ENCODE data around the gene SLC35E1. TPM values are rescaled to one million over a fixed set of nuclear protein-coding genes. Genes with fewer than 3 reads are reported as not detected.

SLC35E1 gene
- total RNA-seq, 1 donor from 2014 or later = 29.7 TPM

DNA sequence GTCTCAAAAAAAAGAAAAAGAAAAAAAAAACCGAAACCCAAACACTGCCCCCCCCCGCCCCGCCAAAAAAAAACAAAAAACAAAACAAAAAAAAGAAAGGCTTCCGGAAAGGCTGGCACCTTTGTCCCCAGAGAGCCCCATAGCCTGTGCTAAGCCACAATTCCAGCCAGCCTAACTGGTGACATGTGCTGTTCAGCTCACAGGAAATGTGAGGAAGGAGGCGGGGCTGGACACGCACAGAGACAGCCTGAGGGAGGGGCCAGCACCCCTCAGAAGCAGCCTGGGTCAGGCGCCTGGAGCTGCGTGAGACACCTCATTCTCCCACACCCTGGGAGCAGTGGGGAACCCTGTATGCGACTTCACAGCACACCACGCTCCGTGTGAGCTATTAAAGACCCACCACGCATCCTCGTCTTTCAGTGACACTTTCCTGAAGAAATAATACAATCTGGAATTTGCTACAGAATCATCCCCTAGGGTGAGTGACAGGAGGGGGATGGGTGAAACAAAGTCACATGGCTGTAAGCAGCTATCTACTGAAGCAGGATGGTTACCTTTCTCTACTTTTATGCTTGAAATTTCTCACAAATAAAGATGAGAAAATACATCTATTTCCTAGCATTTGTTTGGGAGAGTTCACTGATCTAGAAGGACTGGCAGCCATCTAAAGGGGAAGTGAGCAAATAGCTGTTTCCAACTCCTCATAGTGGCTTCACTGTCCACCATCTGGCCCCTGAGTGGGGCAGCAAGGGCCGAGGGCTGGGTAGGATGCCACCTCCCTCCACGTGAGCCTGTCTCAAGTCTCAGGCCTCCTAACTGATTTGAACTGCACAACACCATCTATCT is 12.3 kb upstream of the SLC35E1 start:
- H3K27me3 Mint-ChIP-seq (ENCODE audit: unreplicated experiment) = peaks cover 4% of the 10 kb centered on the region
- DNase-seq (ENCODE audit: low spot score) = peak; percentile 71
- H3K27ac Mint-ChIP-seq (ENCODE audit: unreplicated experiment) = peak overlapping the region; percentile 72
- peaks cover 1% of the 10 kb centered on the region for H3K36me3 Mint-ChIP-seq (ENCODE audit: low read depth, unreplicated experiment)
- TF ChIP-seq, protein P1, sequence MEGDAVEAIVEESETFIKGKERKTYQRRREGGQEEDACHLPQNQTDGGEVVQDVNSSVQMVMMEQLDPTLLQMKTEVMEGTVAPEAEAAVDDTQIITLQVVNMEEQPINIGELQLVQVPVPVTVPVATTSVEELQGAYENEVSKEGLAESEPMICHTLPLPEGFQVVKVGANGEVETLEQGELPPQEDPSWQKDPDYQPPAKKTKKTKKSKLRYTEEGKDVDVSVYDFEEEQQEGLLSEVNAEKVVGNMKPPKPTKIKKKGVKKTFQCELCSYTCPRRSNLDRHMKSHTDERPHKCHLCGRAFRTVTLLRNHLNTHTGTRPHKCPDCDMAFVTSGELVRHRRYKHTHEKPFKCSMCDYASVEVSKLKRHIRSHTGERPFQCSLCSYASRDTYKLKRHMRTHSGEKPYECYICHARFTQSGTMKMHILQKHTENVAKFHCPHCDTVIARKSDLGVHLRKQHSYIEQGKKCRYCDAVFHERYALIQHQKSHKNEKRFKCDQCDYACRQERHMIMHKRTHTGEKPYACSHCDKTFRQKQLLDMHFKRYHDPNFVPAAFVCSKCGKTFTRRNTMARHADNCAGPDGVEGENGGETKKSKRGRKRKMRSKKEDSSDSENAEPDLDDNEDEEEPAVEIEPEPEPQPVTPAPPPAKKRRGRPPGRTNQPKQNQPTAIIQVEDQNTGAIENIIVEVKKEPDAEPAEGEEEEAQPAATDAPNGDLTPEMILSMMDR (IDR thresholded peaks at IDR 0.05; ENCODE audit: unreplicated experiment) = no peak
- no peaks in the 10 kb centered on the region for H3K9me3 Mint-ChIP-seq (ENCODE audit: unreplicated experiment)
- no peak overlapping the region for H3K4me3 Mint-ChIP-seq (ENCODE audit: unreplicated experiment)
- peaks cover 59% of the 10 kb centered on the region for H3K4me1 Mint-ChIP-seq (ENCODE audit: unreplicated experiment)

DNA sequence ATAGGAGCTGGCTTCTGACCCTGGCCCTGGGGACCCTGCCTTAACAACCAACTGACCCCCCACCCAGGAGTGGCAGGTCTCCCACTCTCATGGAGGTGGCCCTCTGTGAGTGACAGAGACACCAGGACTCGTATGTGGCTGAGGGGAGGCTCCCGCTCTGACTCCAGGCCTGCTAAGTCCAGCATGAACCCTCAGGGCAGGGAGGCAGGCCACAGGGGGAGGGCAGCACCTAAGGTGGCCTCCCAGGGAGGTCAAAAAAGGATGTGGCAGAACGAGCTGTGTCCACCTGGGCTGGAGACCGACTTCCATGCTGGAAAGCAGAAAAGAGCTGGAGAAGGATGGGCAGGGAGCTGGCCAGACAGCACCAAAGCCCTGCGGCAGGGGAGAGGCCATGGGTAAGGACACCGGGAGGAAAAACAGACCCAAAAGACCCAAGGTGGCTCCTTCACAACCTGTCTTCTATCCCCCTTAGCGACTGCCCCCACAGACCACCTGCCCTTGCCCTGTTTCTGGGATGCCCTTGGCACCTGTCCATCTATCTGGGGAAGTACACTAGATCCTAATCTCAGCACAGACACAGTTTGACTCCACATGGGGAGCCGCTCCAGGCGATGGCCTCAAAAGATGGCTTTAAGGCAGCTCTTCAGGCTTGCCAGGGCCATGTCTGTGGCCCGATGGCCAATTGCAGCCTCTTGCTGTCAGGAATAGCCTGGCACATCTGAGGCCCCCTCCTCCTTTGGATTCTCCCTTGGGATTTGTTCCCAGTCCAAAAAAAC is 10.5 kb upstream of the SLC35E1 start:
- Mint-ChIP-seq H3K4me1 (ENCODE audit: unreplicated experiment) (peaks cover 43% of the 10 kb centered on the region), H3K4me3 (ENCODE audit: unreplicated experiment) (no peak overlapping the region), H3K9me3 (ENCODE audit: unreplicated experiment) (no peaks in the 10 kb centered on the region), H3K27me3 (ENCODE audit: unreplicated experiment) (peaks cover 4% of the 10 kb centered on the region), H3K27ac (ENCODE audit: unreplicated experiment) (no peak overlapping the region), H3K36me3 (ENCODE audit: low read depth, unreplicated experiment) (peaks cover 9% of the 10 kb centered on the region)
- TF ChIP-seq, protein P1 (IDR thresholded peaks at IDR 0.05; ENCODE audit: unreplicated experiment) = no peak
- DNase-seq (ENCODE audit: low spot score) = no peak

DNA sequence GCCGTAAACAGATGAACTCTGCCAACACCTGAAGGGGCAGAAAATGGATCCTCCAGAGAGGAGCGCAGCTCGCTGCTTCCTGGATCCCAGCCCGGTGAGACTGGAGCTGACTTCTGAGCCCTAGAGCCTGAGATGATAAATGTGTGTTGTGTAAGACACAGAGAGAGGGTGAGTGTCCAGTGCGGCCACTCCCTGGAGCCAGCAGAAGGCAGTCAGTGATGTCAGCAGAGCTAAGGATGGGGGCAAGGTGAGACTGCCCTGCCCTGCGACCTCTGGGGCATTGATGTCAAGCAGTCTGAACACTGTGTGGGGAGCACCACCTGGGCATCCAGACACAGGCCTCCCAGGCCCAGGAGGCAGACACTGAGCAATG is 9.7 kb upstream of the SLC35E1 start:
- no peaks in the 10 kb centered on the region for H3K9me3 Mint-ChIP-seq (ENCODE audit: unreplicated experiment)
- H3K4me3 Mint-ChIP-seq (ENCODE audit: unreplicated experiment) = no peak overlapping the region
- TF ChIP-seq, protein P1 (IDR thresholded peaks at IDR 0.05; ENCODE audit: unreplicated experiment) = no peak
- H3K4me1 Mint-ChIP-seq (ENCODE audit: unreplicated experiment) = peaks cover 38% of the 10 kb centered on the region
- peaks cover 4% of the 10 kb centered on the region for H3K27me3 Mint-ChIP-seq (ENCODE audit: unreplicated experiment)
- H3K36me3 Mint-ChIP-seq (ENCODE audit: low read depth, unreplicated experiment) = peaks cover 9% of the 10 kb centered on the region
- no peak overlapping the region for H3K27ac Mint-ChIP-seq (ENCODE audit: unreplicated experiment)
- no peak for DNase-seq (ENCODE audit: low spot score)

DNA sequence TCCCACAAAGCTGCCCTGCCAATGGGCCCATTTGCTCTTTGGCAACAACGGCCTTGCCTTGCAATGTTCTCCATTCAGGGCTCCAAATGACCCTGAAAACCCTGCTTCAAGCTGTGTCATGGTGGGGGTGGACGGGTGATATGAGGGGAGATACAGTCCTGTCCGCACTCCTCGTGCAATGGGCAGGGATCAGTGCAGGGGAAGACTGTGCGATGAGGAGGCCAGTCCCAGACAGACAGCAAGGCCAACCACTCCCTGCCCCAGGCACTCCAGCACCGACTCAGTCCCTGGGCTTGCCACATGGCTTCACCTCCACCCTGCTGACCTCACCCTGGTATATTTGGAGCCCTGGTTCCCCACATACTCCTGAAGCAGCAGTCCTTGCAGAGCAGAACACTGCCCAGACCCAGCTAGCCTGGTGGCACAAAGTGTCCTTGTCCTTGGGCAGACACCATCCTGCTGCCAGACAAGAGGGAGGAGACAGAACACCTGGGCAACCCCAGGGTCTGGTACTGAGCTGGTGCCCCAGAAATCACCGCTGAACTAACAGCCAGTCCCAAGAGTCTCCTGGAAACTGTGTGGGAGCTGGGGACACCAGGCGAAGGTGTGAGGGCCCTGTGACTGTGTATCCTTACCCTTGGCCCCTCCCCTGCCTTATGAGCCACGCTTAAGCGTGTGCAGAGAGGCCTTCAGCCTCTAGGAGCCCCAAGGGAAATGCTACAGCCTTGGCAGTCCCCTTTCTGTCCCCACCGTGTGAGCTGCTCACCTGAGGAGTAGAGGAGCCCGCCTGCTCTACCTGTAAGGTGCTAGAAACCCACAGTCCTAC is 9.1 kb upstream of the SLC35E1 start:
- H3K9me3 Mint-ChIP-seq (ENCODE audit: unreplicated experiment) = no peaks in the 10 kb centered on the region
- H3K27ac Mint-ChIP-seq (ENCODE audit: unreplicated experiment) = no peak overlapping the region
- H3K27me3 Mint-ChIP-seq (ENCODE audit: unreplicated experiment) = peaks cover 4% of the 10 kb centered on the region
- peaks cover 33% of the 10 kb centered on the region for H3K4me1 Mint-ChIP-seq (ENCODE audit: unreplicated experiment)
- no peak overlapping the region for H3K4me3 Mint-ChIP-seq (ENCODE audit: unreplicated experiment)
- no peak for DNase-seq (ENCODE audit: low spot score)
- TF ChIP-seq, protein P1 (IDR thresholded peaks at IDR 0.05; ENCODE audit: unreplicated experiment) = no peak
- H3K36me3 Mint-ChIP-seq (ENCODE audit: low read depth, unreplicated experiment) = peaks cover 11% of the 10 kb centered on the region
